Measurements from ENCODE around the gene LRRC37A. TPM values are rescaled to one million over a fixed set of nuclear protein-coding genes. Genes with fewer than 3 reads are reported as not detected.
A peak's percentile ranks its signal among the peaks of the same experiment; 100 is the strongest.
"Not testable (repeated sequence)": the region's sequence is repeated elsewhere in the genome, so short reads cannot be mapped to it uniquely, and the experiment has no call there.

LRRC37A gene
- total RNA-seq: 1.4 and 1.9 TPM in 2 replicates
- 1.2 and 1.3 TPM in 2 replicates for polyA plus RNA-seq

DNA sequence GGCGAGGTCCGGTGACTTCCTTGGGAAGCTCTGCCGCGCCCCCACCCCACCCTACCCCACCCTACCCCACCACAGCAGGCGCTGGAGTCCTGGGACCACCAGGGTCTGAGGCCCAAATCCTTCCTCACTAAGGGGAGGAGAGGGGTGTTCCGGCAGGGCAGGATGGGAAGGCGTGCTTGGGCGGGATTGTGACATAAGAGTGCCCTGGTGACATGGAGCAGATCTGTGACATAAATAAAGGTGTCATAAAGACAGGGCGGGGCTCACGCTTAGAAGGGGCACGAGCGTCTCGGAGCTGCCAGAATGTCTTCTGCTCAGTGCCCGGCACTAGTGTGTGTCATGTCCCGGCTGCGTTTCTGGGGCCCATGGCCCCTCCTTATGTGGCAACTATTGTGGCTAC, at the start of gene LRRC37A:
Gene LRRC37A (plus strand): TSS at position 301 of the 400 bp plus-strand sequence. CDS start 3 bp downstream, at position 304.
- H3K36me3 ChIP-seq (replicated peaks; ENCODE audit: insufficient read depth, low read depth); H3K4me2 ChIP-seq; H3K27ac ChIP-seq; H3K9me3 ChIP-seq (ENCODE audit: low read depth); H3K4me3 ChIP-seq; H3K79me2 ChIP-seq; H3K27me3 ChIP-seq; H3K4me1 ChIP-seq (ENCODE audit: insufficient read depth); H3K9me2 ChIP-seq (replicated peaks; ENCODE audit: insufficient read depth); DNase-seq (ENCODE audit: low spot score); H4K20me1 ChIP-seq (ENCODE audit: insufficient read depth, poor library complexity, severe bottlenecking); H2AFZ ChIP-seq: not testable (repeated sequence)
- no CpG with 5 or more reads among the region's 16 CpGs for WGBS (ENCODE audit: low lambda C conversion rate, missing lambda C conversion rate)

DNA sequence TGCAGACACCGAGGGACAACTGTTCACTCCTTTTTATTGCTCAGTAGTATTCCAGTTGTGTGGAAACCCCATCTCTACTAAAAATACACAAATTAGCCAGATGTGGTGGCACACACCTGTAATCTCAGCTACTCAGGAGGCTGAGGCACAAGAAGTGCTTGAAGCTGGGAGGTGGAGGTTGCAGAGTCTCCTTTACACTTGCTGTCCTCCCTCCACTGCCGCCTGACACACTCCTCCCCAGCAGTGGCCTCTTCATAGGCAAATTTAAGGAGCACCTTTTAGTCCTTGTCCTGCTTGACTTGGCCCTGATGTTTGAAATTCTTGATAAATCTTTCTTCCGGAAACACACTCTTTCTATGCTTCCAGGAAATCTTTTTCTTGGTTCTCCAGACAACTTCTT, 45.8 kb upstream of the LRRC37A start:
- H3K27me3 ChIP-seq; H3K9me3 ChIP-seq (ENCODE audit: low read depth); DNase-seq (ENCODE audit: low spot score); H4K20me1 ChIP-seq (ENCODE audit: insufficient read depth, poor library complexity, severe bottlenecking); H3K4me1 ChIP-seq (ENCODE audit: insufficient read depth); H2AFZ ChIP-seq; H3K79me2 ChIP-seq; H3K4me3 ChIP-seq; H3K36me3 ChIP-seq (replicated peaks; ENCODE audit: insufficient read depth, low read depth); H3K9me2 ChIP-seq (replicated peaks; ENCODE audit: insufficient read depth); H3K27ac ChIP-seq; H3K4me2 ChIP-seq: not testable (repeated sequence)
- 90% methylated on average over 3 of the region's 3 CpGs for WGBS (ENCODE audit: low lambda C conversion rate, missing lambda C conversion rate)

DNA sequence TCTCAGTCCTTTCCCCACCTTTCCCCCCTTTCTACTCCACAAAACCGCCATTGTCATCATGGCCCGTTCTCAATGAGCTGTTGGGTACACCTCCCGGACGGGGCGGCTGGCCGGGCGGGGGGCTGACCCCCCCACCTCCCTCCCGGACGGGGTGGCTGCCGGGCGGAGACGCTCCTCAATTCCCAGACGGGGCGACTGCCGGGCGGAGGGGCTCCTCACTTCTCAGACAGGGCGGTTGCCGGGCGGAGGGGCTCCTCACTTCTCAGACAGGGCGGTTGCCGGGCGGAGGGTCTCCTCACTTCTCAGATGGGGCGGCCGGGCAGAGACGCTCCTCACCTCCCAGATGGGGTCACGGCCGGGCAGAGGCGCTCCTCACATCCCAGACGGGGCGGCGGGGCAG, 42.1 kb upstream of the LRRC37A start:
- H3K27me3 ChIP-seq; H2AFZ ChIP-seq; H3K9me2 ChIP-seq (replicated peaks; ENCODE audit: insufficient read depth); DNase-seq (ENCODE audit: low spot score); H3K36me3 ChIP-seq (replicated peaks; ENCODE audit: insufficient read depth, low read depth); H4K20me1 ChIP-seq (ENCODE audit: insufficient read depth, poor library complexity, severe bottlenecking); H3K79me2 ChIP-seq; H3K4me2 ChIP-seq; H3K27ac ChIP-seq; H3K4me3 ChIP-seq; H3K4me1 ChIP-seq (ENCODE audit: insufficient read depth); H3K9me3 ChIP-seq (ENCODE audit: low read depth): not testable (repeated sequence)
- WGBS (ENCODE audit: low lambda C conversion rate, missing lambda C conversion rate): 94% methylated on average over 5 of the region's 31 CpGs

DNA sequence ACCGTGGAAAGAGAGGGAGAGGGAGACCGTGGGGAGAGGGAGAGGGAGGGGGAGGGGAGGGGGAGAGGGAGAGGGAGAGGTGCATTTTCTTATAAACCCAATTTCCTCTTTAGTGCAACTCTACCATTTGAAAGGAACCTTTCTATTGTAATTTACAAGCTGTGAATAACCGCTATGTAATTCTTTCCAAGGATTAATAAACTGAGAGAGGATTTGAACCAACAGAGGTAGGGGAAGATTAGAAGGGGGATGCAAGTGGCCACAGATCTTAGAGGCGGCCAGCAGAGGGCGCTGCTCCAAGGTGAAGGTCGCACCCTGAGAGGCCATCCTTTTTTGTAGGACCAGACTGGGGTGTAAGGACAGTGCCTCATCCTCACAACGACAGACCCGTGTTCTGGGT, 41.2 kb upstream of the LRRC37A start:
- not testable (repeated sequence) for H3K4me2 ChIP-seq
- peak; percentile 65 for DNase-seq (ENCODE audit: low spot score)

DNA sequence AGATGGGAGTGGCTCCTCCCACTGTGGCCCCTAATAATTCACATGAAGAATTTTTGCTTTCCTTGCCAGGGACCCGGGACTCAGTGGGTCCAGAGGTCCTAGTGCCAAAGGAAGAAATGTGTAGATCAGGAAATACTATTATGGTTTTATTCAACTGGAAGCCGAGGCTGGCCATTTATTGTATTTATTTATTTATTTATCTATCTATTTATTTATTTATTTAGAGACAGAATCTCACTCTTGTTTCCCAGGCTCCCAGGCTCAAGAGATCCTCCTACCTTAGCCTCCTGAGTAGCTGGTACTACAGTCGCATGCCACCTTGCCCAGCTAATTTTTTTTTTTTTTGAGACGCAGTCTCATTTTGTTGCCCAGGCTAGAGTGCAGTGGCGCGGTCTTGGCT, 40.7 kb upstream of the LRRC37A start:
- not testable (repeated sequence) for H3K9me2 ChIP-seq (replicated peaks; ENCODE audit: insufficient read depth); H3K4me3 ChIP-seq; H3K36me3 ChIP-seq (replicated peaks; ENCODE audit: insufficient read depth, low read depth); H3K9me3 ChIP-seq (ENCODE audit: low read depth); H3K79me2 ChIP-seq; DNase-seq (ENCODE audit: low spot score); H3K27me3 ChIP-seq; H3K4me2 ChIP-seq; H2AFZ ChIP-seq; H3K4me1 ChIP-seq (ENCODE audit: insufficient read depth); H4K20me1 ChIP-seq (ENCODE audit: insufficient read depth, poor library complexity, severe bottlenecking); H3K27ac ChIP-seq
- 99% methylated on average over 6 of the region's 6 CpGs for WGBS (ENCODE audit: low lambda C conversion rate, missing lambda C conversion rate)

More for the DNA sequence above, 41.2 kb upstream of the LRRC37A start:
- H2AFZ ChIP-seq; H3K79me2 ChIP-seq; H3K4me3 ChIP-seq; H3K27me3 ChIP-seq; H3K36me3 ChIP-seq (replicated peaks; ENCODE audit: insufficient read depth, low read depth); H3K27ac ChIP-seq; H3K9me3 ChIP-seq (ENCODE audit: low read depth); H3K4me1 ChIP-seq (ENCODE audit: insufficient read depth); H4K20me1 ChIP-seq (ENCODE audit: insufficient read depth, poor library complexity, severe bottlenecking); H3K9me2 ChIP-seq (replicated peaks; ENCODE audit: insufficient read depth): not testable (repeated sequence)
- TF ChIP-seq, protein P1, sequence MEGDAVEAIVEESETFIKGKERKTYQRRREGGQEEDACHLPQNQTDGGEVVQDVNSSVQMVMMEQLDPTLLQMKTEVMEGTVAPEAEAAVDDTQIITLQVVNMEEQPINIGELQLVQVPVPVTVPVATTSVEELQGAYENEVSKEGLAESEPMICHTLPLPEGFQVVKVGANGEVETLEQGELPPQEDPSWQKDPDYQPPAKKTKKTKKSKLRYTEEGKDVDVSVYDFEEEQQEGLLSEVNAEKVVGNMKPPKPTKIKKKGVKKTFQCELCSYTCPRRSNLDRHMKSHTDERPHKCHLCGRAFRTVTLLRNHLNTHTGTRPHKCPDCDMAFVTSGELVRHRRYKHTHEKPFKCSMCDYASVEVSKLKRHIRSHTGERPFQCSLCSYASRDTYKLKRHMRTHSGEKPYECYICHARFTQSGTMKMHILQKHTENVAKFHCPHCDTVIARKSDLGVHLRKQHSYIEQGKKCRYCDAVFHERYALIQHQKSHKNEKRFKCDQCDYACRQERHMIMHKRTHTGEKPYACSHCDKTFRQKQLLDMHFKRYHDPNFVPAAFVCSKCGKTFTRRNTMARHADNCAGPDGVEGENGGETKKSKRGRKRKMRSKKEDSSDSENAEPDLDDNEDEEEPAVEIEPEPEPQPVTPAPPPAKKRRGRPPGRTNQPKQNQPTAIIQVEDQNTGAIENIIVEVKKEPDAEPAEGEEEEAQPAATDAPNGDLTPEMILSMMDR (IDR thresholded peaks at IDR 0.05; ENCODE audit: poor library complexity): peak; percentile 43
- WGBS (ENCODE audit: low lambda C conversion rate, missing lambda C conversion rate): 34% methylated on average over 6 of the region's 8 CpGs

DNA sequence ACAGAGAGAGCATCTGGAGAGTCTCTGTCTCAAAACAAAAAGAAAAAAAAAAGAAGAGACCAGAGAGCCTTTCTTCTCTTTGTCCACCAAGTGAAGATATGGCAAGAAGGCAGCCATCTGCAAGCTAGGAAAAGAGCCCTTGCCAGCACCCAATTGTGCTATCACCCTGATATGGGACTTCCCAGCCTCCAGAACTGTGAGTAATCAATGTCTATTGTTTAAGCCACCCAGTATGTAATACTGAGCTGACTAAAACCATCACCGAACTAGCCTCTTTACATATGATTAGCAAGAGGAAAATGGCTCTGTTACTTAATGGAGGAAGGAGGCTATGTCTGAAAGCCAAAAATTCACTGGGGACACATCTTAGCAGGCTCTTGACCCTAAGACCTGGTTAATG, 38.6 kb upstream of the LRRC37A start:
- 88% methylated on average over 1 of the region's 1 CpG for WGBS (ENCODE audit: low lambda C conversion rate, missing lambda C conversion rate)

More for the DNA sequence above, 38.6 kb upstream of the LRRC37A start:
- H3K4me3 ChIP-seq; H3K36me3 ChIP-seq (replicated peaks; ENCODE audit: insufficient read depth, low read depth); H4K20me1 ChIP-seq (ENCODE audit: insufficient read depth, poor library complexity, severe bottlenecking); H3K27me3 ChIP-seq; H3K27ac ChIP-seq; H3K9me2 ChIP-seq (replicated peaks; ENCODE audit: insufficient read depth); H3K9me3 ChIP-seq (ENCODE audit: low read depth); H3K4me2 ChIP-seq; H3K4me1 ChIP-seq (ENCODE audit: insufficient read depth); DNase-seq (ENCODE audit: low spot score); H2AFZ ChIP-seq; H3K79me2 ChIP-seq: not testable (repeated sequence)

Measured in hepatocyte (in vitro differentiated cells).